ENCODE results near the gene URB1. TPM values are rescaled to one million over a fixed set of nuclear protein-coding genes. Genes with fewer than 3 reads are reported as not detected.
A peak's percentile ranks its signal among the peaks of the same experiment; 100 is the strongest.

The URB1 gene
- total and polyA plus RNA-seq, 9 of the 15 experiments (the other 6 are each of a cell fraction or from before 2014, with no cell fraction given): 0.97 to 53.6 (median 21.5) TPM

GRCh38 chr21:32321480-32321879 lies 71.3 kb downstream of the URB1 start:
- POLR2A ChIA-PET: no interaction called here
- no peak for FAIRE-seq
- Histone ChIP-seq H3K9me3 (replicated peaks; ENCODE audit: control insufficient read depth, insufficient read depth, low read depth, low read length) (no peaks in the 10 kb centered on the region), H3K36me3 (ENCODE audit: control insufficient read depth, insufficient read depth, low read length) (peaks cover 99% of the 10 kb centered on the region), H3K9ac (ENCODE audit: insufficient read depth in 1 of 2, low read depth in 2 of 2, low read length in 2 of 2) (no peak overlapping the region), H2AFZ (ENCODE audit: low read depth, low read length) (no peak overlapping the region), H3K79me2 (ENCODE audit: control insufficient read depth, insufficient read depth, low read length) (no peaks in the 10 kb centered on the region), H3K9me1 (ENCODE audit: control insufficient read depth, insufficient read depth, low read length) (no peaks in the 10 kb centered on the region), H3K4me3 (no peak overlapping the region), H3K27me3 (ENCODE audit: control insufficient read depth in 2 of 2, insufficient read depth in 2 of 2, low read length in 2 of 2) (no peaks in the 10 kb centered on the region), H3K4me2 (ENCODE audit: insufficient read depth, low read length) (no peak overlapping the region), H4K20me1 (replicated peaks; ENCODE audit: control insufficient read depth, insufficient read depth, low read length) (0 out of 2 replicates have a peak, but pooled peaks cover 4% of the 10 kb centered on the region), H3K4me1 (replicated peaks in 1 of 2; ENCODE audit: control insufficient read depth in 2 of 2, insufficient read depth in 2 of 2, low read length in 2 of 2) (0 out of 5 replicates have a peak, but pooled peaks cover 0 to 3% of the 10 kb centered on the region in 2 experiments), H3K27ac (ENCODE audit: extremely low read depth, low read depth, low read length) (no peak overlapping the region)
- no peak for ATAC-seq
- 92% methylated on average over 13 of the region's 13 CpGs for whole genome bisulfite sequencing (ENCODE audit: insufficient coverage, low coverage, missing lambda C conversion rate)
- CTCF ChIA-PET (ENCODE audit: low intra/inter-chr PET ratio): no interaction called here
- BruUV-seq (replicated peaks): no TSS peak
- DNase-seq (ENCODE audit: extremely low read depth in 1 of 4, low spot score in 3 of 4): no peak
- intact Hi-C loops (cut with micrococcal nuclease) (no loop called here), in situ Hi-C loops (cut with MboI) (no loop called here)
- no peak for TF ChIP-seq NBN (IDR thresholded peaks at IDR 0.05; ENCODE audit: low read depth)
- TF ChIP-seq EP400 (IDR thresholded peaks at IDR 0.05): no peak
- no peak for TF ChIP-seq SREBF1 (IDR thresholded peaks at IDR 0.05; ENCODE audit: borderline replicate concordance, low read depth, low read length)

- Histone ChIP-seq H3K36me3 (ENCODE audit: control insufficient read depth, insufficient read depth, low read length) (peaks cover 99% of the 10 kb centered on the region), H3K27me3 (ENCODE audit: control insufficient read depth in 2 of 2, insufficient read depth in 2 of 2, low read length in 2 of 2) (no peaks in the 10 kb centered on the region), H3K79me2 (ENCODE audit: control insufficient read depth, insufficient read depth, low read length) (no peaks in the 10 kb centered on the region), H3K4me1 (replicated peaks in 1 of 2; ENCODE audit: control insufficient read depth in 2 of 2, insufficient read depth in 2 of 2, low read length in 2 of 2) (0 out of 5 replicates have a peak, but pooled peaks cover 0 to 4% of the 10 kb centered on the region in 2 experiments), H3K4me2 (ENCODE audit: insufficient read depth, low read length) (no peak overlapping the region), H3K9ac (ENCODE audit: insufficient read depth in 1 of 2, low read depth in 2 of 2, low read length in 2 of 2) (no peak overlapping the region), H3K9me3 (replicated peaks; ENCODE audit: control insufficient read depth, insufficient read depth, low read depth, low read length) (no peaks in the 10 kb centered on the region), H3K27ac (ENCODE audit: extremely low read depth, low read depth, low read length) (no peak overlapping the region), H3K4me3 (no peak overlapping the region), H3K9me1 (ENCODE audit: control insufficient read depth, insufficient read depth, low read length) (no peaks in the 10 kb centered on the region), H4K20me1 (replicated peaks; ENCODE audit: control insufficient read depth, insufficient read depth, low read length) (0 out of 2 replicates have a peak, but pooled peaks cover 4% of the 10 kb centered on the region), H2AFZ (ENCODE audit: low read depth, low read length) (no peak overlapping the region)
- intact Hi-C loops (cut with micrococcal nuclease): no loop called here
- FAIRE-seq (no peak), DNase-seq (ENCODE audit: extremely low read depth in 1 of 4, low spot score in 3 of 4) (no peak), ATAC-seq (no peak)
- TSS peak; percentile 5 for BruUV-seq (replicated peaks)
- POLR2A ChIA-PET: no interaction called here
- in situ Hi-C loops (cut with MboI): no loop called here
- 0 out of 2 replicates have a peak, but pooled peaks have one; percentile 27 for TF ChIP-seq POLR2G (IDR thresholded peaks at IDR 0.05; ENCODE audit: low read depth, low read length)
- TF ChIP-seq ID3 (CRISPR knock-in tag; IDR thresholded peaks at IDR 0.05): no peak
- TF ChIP-seq ID3 (tag; IDR thresholded peaks at IDR 0.05): no peak
- WGBS (ENCODE audit: insufficient coverage, low coverage, missing lambda C conversion rate): 94% methylated on average over 13 of the region's 13 CpGs
- CTCF ChIA-PET (ENCODE audit: low intra/inter-chr PET ratio): no interaction called here
Measured at GRCh38 chr21:32320726-32321125, 72.1 kb downstream of the URB1 start.
